Measurements from ENCODE around the gene FAM53B. TPM values are rescaled to one million over a fixed set of nuclear protein-coding genes. Genes with fewer than 3 reads are reported as not detected.

Gene FAM53B
- total RNA-seq, 2 experiments from 2014 or later = 56.6 to 58.5 TPM

DNA sequence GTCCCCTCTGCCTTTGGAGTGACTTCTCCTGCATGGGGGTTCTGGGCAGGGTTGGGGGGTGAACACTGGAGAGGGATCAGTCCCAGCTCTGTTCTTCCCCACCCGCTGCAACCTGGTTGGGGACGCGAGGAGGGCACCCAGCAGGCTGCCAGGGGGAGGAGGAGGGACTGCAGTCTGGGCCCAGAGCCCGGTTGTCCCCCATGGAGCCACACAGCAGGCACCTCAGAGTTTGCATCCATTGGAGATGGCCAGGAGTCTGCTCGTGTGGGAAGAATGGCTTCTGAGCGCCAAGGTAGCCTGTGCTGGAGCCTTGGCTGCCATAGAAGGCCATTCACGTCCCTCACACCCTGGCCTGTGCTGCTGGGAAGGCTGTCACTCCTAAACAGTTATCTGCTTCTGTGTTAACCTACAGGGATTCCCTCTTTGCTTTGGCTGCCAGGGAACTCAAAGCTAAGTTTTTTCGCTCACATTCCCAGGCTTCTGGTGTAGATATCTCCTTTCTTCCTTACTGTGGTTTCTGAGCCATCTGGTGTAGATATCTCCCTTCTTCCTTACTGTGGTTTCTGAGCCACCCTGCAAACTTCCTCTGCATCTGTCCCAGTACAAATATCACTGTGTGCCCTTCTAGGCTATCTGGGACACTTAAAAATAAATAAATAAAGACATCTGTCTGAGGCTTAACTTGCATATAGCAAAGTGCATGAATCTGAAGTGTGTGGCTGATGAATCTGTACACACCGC, 148.9 kb downstream of the FAM53B start:
- DNase-seq (ENCODE audit: low spot score) = no peak
- POLR2A ChIA-PET = no interaction called here
- Histone ChIP-seq H2AFZ (ENCODE audit: low read length) (no peak overlapping the region), H4K20me1 (ENCODE audit: insufficient read depth, low read length) (no peaks in the 10 kb centered on the region), H3K9me2 (ENCODE audit: insufficient read depth, low read length) (no peaks in the 10 kb centered on the region), H3K4me1 (ENCODE audit: insufficient read depth, low read length, poor library complexity, severe bottlenecking) (peaks cover 27% of the 10 kb centered on the region), H3K36me3 (ENCODE audit: insufficient read depth, low read length) (no peaks in the 10 kb centered on the region), H3K9me3 (ENCODE audit: low read length) (no peaks in the 10 kb centered on the region), H3K4me2 (ENCODE audit: low read length) (no peak overlapping the region), H3K79me2 (ENCODE audit: insufficient read depth, low read depth, low read length) (no peaks in the 10 kb centered on the region), H3K4me3 (ENCODE audit: low read depth, low read length, poor library complexity, severe bottlenecking) (no peak overlapping the region), H3K27ac (ENCODE audit: low read depth, low read length, poor library complexity, severe bottlenecking) (no peak overlapping the region)
- intact Hi-C loops (cut with micrococcal nuclease; ENCODE audit: unreplicated experiment) = no loop called here
- CTCF ChIA-PET (ENCODE audit: unreplicated experiment) = no interaction called here
- TF ChIP-seq EZH2phosphoT487 (IDR thresholded peaks at IDR 0.05; ENCODE audit: borderline replicate concordance, low read depth, low read length) (no peak), CTCF (conservative IDR thresholded peaks at IDR 0.05; ENCODE audit: low read length) (no peak)
- no TSS peak for BruUV-seq (replicated peaks)

GRCh38 chr10:124594240-124594639, 149.9 kb downstream of the FAM53B start:
- POLR2A ChIA-PET = interaction anchor here (0.6 to 1.2 kb wide), 5 partner anchors 10 to 564 kb away, joined by 3 to 4 read pairs (median 3); no protein-coding TSS in a partner anchor
- peaks cover 17% of the 10 kb centered on the region for H3K4me1 ChIP-seq (ENCODE audit: insufficient read depth, low read length, poor library complexity, severe bottlenecking)
- no peak for DNase-seq (ENCODE audit: low spot score)

More at GRCh38 chr10:124594240-124594639, 149.9 kb downstream of the FAM53B start:
- TF ChIP-seq CTCF (conservative IDR thresholded peaks at IDR 0.05; ENCODE audit: low read length) (no peak), EZH2phosphoT487 (IDR thresholded peaks at IDR 0.05; ENCODE audit: borderline replicate concordance, low read depth, low read length) (no peak)
- H3K9me2 ChIP-seq (ENCODE audit: insufficient read depth, low read length) = no peaks in the 10 kb centered on the region
- H3K9me3 ChIP-seq (ENCODE audit: low read length) = no peaks in the 10 kb centered on the region
- no TSS peak for BruUV-seq (replicated peaks)
- no peak overlapping the region for H3K4me2 ChIP-seq (ENCODE audit: low read length)
- no peaks in the 10 kb centered on the region for H4K20me1 ChIP-seq (ENCODE audit: insufficient read depth, low read length)
- no peak overlapping the region for H2AFZ ChIP-seq (ENCODE audit: low read length)
- H3K4me3 ChIP-seq (ENCODE audit: low read depth, low read length, poor library complexity, severe bottlenecking) = no peak overlapping the region
- CTCF ChIA-PET (ENCODE audit: unreplicated experiment) = no interaction called here
- no peak overlapping the region for H3K27ac ChIP-seq (ENCODE audit: low read depth, low read length, poor library complexity, severe bottlenecking)
- H3K36me3 ChIP-seq (ENCODE audit: insufficient read depth, low read length) = no peaks in the 10 kb centered on the region
- intact Hi-C loops (cut with micrococcal nuclease; ENCODE audit: unreplicated experiment) = no loop called here
- H3K79me2 ChIP-seq (ENCODE audit: insufficient read depth, low read depth, low read length) = no peaks in the 10 kb centered on the region
